ENCODE data around the gene TAF4.
"Not testable (repeated sequence)": the region's sequence is repeated elsewhere in the genome, so short reads cannot be mapped to it uniquely, and the experiment has no call there.

TAF4 gene

DNA sequence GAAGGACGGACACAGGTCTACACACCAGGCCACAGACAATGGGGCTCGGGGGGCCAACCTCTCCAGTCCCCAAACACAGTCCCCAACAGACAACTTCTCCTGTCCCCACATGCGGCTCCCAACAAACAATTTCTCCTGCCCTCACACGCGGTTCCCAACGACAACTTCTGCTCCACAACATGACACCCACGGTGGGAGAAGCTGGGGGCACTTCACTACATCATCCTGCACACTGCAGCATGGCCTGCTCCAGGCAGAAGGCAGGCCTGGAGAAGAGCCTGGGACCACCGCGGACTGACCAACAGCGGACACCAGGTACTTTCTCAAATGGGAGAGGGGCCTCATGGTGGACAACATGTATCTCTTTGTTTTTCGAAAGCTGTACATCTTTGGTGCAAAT is 6.7 kb downstream of the TAF4 start:
- no peak for DNase-seq (ENCODE audit: low spot score)

DNA sequence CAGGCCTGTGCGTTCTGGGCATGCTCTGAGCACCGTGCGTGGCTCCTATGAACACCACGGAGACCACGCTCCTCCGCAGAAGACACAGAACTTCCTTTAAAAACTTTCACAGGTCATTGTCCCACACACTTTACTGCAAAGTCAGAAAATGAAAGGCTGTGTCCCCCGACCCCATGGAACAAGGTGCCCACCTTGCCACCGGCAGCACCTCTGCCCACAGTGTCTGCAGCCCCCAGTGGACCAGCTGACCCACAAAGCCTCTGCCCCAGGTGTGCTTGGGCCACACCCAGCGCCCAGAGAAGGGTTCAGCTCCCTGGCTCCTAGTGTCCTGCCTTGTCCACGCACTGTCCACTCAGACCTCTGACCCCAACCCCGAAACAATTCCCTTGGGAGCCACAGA is 8.7 kb downstream of the TAF4 start:
- no peak for DNase-seq (ENCODE audit: low spot score)

DNA sequence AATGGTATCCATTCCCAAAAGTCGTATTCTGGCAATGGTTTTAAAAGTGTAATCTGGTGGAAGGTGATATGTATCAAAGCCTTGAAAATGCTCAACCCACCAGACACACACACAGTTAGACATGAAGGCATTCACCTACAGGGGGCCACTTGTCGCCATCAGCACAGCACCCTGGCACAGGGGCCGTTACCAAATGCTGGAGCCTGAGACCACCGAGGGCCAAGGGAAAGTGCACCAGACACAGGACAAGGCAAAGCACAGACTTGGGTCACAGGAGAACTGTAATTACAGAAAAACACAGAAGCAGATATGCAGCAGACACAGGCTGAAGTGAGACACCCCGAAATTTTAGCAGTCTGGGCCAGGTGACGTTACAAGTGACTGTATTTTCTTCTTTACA is 9.3 kb downstream of the TAF4 start:
- DNase-seq (ENCODE audit: low spot score) = no peak

DNA sequence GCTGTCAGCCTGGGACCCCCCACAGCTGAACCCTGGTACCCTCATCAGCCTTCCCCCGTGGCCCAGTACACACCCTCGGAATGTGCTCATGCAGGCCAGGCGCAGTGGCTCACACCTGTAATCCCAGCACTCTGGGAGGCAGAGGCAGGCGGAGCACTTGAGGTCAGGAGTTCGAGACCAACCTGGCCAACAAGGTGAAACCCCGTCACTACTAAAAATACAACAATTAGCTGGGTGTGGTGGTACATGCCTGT is 9.9 kb downstream of the TAF4 start:
- DNase-seq (ENCODE audit: low spot score) = not testable (repeated sequence)

DNA sequence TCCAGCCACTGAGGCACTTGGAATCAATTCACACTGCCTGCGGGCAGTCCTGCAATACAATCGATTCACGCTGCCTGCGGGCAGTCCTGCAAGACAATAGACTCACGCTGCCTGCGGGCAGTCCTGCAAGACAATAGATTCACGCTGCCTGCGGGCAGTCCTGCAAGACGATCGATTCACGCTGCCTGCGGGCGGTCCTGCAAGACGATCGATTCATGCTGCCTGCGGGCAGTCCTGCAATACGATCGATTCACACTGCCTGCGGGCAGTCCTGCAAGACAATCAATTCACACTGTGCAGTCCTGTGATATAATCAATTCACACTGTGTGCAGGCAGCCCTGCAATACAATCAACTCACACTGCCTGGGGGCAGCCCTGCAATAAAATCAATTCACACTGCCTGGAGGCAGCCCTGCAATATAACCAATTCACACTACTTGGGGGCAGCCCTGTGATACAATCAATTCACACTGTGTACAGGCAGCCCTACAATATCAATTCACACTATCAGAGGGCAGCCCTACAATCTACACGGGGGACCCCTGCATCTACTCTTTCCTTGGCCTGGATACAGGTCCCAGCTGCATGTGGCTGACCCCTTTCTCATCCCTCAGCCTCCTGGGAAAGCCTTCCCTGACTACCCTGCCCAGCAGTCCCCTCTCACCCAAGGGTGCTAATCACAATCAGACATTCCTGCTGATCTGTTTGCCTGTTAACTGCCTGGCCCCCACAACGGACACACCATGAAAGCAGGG is 10.4 kb downstream of the TAF4 start:
- no peak for DNase-seq (ENCODE audit: low spot score)

DNA sequence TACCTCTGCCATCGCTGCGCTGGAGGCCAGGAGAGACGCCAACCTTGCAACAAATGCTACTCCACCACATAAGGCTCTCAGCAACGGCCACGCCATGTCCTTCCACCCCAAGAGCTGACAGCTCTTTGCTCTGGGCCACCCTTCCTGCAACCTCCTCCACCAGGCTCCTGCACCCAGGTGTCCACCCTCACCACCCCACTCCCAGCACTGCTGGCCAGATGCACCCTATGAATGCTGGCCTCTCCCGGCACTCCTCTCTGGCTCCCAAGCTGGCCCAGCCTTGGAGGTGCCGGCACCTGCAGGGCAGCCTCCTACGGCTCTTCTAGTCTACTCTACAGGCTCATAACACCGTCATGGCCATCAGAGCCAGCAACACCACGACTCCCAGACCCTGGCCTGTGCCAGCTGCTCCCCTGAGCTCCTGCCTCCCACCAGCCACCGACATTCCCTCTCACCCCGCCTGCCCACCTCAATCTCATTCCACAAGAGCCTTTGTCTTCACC is 11.2 kb downstream of the TAF4 start:
- no peak for DNase-seq (ENCODE audit: low spot score)

DNA sequence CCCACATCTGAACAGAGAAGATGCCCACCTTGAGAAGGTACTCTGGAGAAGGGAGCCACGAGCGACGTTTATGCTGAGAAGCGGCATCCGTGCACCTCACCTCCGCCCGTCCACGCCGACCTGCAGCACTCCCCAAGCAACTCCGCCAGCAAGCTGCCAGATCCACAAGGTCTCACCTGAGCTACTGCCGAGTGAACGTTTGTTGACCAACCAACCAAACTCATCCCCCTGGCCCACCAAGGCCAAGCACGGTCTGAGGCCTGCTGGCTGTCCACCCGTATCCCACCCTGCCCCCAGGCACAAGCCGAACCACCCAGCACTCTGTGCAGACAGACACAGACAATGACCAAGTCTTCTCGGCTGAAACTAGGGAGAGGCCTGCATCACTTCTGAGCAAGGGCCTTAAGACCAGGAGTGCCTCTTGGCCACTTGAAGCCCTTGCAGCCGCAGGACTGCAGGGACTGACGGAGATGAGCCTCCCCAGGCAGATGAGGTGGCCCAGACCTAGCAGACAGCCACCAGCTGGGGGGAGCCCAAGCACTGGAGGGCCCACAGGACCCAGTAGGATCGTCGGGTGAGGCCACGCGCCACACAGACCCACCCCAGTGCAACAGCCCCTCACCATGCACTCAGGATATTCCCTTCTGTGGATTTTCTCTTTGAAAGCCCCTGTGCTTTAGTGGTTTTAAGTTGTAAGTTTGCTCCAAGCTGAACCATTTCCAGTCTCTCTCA is 12.1 kb downstream of the TAF4 start:
- DNase-seq (ENCODE audit: low spot score) = no peak

DNA sequence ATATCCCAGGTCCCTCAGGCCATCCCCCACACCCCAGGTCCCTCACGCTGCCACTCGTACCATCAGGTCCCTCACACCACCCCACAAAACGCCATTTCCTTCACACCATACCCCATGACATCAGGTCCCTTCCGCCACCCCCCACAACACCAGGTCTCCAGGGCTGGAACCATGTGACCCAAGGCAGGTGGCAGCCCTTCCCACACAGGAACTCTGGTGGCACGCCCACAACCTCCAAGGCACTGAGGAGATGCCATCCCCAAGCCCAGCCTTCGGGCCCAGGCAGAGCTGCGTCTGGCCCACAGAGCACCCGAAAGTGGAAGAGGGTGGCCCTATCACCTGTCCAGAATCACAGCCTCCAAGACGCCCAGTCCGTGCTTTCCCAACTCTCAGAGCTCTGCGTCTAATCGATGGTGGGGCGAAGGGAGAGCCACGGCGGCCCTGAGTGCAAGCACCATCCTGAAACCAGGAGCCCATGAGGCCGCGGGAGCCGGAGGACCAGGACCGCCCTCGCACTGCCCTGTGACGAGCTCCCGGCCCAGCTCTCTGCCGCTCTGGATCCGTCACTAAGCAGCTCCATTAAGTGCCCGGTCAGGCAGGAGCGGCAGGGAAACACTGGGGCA is 12.7 kb downstream of the TAF4 start:
- no peak for DNase-seq (ENCODE audit: low spot score)

DNA sequence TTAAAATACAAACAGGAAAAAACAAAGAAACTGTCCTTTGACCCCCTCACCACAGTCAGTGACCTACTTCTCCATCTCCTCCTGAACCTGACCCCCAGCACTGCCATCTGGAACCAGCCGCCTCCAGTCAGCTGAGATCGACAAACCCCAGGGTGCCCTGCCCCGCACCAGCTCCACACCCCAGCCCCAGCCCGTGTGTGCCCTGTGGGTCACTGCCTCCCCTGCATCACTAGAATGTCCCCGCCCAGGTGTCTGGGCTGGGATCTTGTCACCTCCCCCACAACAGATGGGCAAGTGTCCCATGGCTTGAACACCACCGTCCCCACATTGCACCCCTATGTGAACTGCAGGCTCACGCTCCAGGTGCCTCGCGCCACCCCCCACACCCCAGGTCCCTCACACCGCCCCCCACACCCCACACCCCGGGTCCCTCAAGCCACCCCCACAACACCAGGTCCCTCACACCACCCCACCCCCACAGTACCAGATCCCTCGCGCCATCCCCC is 13.3 kb downstream of the TAF4 start:
- no peak for DNase-seq (ENCODE audit: low spot score)

DNA sequence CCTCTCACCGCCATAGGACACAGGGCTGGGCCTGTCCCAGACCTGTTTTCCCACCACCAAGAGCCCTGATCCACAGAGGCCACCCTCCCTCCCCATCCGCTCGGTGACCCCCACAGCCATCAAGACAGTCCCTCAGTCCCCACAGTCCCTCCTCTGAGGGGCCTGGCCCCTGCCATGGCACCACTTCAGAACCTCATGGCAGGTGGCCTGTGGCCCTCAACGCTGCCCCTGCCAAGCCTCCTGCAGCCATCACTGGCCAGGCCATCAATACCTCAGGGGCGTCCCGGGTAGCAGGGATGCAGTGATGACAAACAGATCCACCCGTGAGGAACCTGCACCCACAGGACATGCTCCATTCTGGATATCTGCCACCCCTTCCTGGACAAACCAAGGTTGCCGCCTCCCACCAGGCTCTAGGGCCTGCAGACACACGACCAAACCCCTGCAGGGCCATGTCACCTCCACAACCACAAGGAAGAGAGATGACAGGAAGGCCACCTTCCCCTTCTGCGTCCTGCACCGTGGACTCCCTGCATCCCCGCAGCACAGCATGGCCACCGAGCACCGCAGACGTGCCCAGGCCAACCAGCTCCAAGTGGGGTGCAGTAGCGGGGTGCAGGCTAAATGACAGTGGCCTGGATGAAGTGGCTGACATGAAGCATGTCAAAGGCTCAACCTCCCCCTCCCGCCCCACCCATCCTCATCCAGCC is 14.0 kb downstream of the TAF4 start:
- no peak for DNase-seq (ENCODE audit: low spot score)

DNA sequence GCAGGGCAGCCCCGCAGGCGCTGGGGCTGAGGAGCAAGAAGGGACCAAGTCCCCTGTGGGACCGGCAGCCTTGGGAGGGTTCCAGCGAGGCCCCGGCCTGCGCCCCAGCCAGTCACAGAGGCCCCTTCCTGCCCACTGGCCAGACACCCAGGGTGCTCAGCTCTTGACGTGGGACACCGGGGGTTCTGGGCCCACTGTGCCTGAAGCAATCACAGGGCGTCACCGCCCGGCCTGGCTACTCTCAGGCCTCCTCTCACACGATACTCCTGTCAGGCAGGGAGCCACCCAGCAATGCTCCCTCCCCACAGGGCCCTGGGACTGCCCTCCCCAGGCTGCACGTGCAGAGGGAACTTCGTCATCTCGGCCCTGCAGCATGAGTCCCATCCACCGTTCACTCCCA is 14.5 kb downstream of the TAF4 start:
- no peak for DNase-seq (ENCODE audit: low spot score)

DNA sequence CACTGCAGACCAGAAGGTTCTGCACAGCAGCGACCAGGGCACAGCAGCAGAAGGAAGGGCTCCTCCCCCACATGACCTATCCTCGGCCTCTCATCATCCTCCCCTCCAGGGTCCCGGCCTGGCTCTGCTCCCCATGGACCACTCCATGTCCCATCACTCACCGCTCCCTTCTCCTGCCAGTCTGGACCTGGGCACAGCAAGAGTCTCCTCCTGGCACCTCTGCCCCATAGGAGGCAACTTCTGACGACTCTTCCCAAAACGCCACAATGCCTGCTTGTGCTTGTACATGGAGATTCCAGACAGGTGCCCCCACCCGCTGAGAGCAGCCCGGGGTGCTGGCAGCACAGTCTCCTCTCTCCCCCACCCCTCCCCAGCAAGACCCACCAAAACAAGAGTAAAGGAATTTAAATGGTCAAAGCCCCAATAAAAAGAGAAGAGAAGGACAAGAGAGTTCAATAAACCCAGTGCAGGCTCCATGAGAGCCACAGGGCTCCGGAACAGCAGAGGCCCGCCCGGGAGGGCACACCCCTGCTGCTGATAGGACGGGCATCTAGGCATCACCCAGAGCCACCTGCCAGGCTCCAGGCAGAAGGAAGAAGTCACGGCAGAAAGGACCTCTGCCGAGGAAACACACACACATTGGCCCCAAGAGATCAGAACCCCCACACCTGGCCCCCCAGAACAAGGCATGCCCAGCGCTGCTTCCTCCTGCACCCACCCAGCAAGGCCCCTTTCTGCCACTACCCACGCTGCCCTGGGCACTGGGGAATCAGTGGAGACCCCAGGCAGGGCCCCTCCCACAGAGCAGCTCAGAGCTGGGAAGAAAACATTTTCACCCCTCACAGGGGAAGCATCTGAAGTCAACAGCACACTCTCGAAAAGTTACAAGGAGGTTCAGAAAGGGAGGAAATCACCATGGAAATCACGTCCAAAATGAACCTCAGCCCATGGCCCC is 15.2 kb downstream of the TAF4 start:
- no peak for DNase-seq (ENCODE audit: low spot score)

DNA sequence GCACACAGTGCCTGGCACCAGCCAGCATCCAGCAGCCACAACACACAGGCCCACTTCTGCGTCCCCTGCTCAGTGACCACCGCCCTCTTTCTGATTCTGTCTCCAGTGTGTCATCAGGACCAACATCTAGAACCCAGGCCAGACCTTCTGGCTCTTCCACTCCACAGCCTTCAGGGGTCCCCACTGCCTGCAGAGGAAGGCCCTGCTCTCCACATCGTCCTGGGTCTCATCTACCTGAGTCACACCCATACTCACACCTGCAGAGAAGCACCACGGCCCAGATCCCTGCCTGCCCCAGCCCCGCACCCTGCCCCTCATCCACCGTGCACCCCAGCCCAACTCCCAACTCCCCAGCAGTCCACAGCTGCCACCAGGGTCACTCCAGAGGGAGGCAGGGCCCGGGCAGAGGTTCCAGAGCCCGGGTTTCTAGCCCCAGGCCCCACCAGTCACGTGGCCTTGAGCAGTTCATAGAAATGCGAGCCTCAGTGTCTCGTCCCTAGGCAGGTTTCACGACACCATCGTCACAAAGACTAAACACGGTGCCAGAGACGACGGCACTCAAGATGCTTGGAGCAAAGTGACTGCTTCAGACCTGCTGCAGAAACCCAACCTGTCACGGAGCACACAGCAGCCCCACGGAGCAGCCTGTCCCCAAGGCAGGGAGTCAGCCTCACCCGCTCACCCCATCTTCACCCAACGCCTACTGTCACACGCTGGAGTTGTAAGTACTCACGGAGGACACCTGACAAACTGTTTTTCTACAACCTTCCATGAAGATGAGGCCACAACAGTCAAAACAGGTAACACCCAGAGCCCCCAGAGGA is 16.1 kb downstream of the TAF4 start:
- no peak for DNase-seq (ENCODE audit: low spot score)

DNA sequence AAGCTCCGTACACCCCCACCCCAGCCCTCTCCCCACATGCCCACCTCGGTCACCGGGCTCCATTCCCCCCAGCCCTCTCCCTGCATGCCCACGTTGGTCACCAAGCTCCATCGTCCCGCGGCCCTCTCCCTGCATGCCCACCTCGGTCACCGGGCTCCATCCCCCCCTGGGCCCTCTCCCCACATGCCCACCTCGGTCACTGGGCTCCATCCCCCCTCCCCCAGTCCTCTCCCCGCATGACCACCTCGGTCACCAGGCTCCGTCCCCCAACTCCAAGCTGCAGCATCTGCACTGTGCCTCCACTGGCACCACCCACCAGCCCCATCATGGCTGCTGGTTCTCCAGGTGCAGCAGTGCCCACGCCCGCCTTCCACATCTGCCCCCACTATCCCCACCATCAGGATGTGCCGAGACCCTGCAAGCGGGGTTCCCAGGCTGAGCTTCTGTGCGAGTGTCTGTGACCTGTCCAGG is 16.8 kb downstream of the TAF4 start:
- DNase-seq (ENCODE audit: low spot score) = no peak

DNA sequence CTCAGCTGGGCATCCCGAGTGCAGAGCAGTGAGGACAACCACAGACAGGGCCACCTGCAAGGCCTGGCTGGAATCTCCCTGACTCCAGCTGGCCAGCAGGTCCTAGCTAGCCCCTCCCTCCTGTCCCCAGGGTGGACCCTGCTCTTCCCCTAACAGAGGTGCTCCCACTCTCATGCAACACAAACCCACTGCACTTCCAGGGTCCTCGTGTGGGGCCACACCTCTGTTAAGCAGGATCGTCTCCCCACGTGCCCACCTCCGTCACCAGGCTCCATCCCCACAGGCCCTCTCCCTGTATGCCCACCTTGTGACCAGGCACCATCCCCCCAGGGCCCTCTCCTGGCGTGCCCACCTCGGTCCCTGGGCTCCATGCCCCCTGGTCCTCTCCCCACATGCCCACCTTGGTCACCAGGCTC is 17.3 kb downstream of the TAF4 start:
- no peak for DNase-seq (ENCODE audit: low spot score)

DNA sequence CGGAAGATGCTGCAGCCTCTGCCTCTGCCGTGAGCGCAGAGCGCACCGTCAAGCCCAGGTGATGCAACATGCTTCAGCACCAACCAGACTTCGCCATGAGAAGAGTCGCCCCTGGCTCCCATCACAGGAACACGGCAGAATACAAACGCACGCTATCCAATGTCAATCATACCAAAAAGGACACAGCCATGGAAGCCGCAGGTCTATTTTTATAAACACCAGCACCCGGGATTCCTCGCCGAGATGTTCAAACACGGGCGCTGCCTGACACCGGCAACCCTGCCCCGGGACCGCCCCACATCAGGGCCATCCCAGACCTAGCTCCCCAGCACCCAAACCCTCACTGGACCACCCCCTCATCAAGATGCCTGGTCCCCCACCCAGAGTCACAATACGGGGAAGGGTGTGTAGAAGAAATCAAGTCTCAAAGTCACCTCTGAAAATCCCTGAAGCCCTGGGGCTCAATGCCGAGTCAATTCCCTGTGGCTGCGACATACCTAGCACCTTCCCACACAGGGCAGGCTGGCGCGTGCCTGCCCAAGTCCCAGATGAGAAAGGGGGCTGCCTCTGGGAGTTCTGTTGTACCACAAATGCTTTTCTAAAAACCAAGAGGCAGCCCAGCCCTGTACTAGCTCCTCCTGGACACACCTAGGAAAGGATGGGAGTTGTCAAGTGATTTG is 17.9 kb downstream of the TAF4 start:
- DNase-seq (ENCODE audit: low spot score) = no peak

DNA sequence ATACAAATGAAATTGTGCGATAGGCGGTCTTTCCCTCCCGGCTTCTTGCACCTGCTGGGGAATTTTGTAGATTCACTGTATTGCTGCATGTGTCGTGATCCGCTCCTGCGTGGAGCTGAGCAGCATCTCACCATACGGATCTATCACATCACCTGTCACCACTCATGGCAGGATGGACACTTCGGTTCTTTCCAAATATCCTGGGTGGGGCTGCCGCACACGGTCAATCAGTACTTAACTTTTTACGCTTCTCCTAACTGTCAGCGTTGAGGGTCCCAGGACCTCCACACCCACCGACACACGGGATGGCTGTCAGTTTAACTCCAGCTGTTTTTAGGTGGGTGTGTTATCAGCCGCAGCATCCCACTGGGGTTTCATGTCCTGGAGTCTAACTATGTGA is 19.2 kb downstream of the TAF4 start:
- DNase-seq (ENCODE audit: low spot score) = no peak

DNA sequence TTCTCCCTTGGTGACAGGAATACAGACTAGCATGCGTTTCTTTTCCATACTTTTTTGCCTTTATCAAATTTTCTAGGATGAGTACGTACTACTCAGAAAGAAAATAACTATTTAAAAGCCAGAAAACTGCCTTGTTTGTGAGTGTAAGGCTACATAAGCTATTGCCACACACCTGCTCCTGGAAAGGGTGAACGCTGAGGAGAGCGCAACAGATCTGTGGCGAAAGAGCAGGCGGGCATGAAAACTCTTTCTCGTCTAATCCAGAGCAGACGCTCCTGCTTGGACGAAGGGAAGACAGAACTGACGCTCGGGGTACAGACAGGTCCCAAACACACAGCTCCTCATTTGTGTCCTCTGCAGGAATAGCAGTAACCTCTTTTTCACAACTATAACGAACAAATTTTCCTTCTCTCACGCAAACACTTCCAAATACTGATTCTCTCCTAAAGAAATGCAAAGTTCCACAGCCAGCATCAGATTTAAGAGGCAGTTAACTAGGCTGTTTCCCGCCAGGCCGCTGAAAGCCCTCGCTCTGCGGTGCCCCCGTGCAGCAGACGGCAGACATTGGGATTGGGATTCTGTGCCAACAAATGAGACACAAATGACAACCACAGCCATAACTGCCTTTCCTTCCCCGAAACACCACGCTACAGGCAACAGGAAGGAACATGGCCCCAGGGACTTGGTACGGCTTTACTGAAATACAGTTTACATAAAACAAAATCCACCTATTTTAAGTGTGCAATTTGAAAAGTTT is 20.0 kb downstream of the TAF4 start:
- DNase-seq (ENCODE audit: low spot score) = no peak

DNA sequence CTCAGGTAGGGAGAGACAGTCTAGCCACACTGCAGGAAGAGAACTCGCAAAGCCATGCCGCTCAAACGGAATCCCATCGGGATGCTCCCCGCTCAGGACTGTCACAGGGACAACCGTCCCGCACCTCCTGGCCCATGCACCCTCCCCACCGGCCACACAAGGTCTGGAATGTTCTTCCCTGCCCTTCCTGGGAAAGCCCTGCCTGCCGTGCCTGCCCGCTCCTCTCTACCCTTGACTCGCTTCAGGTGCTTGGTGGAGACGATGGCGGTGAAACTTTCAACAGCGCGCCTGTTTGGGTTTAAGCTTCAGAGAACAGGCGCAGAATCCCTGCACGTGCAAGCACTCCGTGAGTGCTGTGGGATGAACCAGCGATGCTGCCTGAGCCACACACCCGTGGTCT is 20.6 kb downstream of the TAF4 start:
- no peak for DNase-seq (ENCODE audit: low spot score)

All from SK-N-DZ (cell line).